Thyroid gland (tissue), 4 donors: ENCODE data around the gene ALX1.

Experiments
- CTCF ChIP-seq, 6 experiments: fragments of 200-600 bp in 3 of 6; fragments of 450-650 bp in 3 of 6; sonication (generic) in 3 of 6; IDR thresholded peaks; one replicate each; pipeline ENCODE4 v1.5.1; 2016 to 2019; ENCODE audit warnings: antibody characterized with exemption in 6 of 6, mild to moderate bottlenecking in 2 of 6, inconsistent platforms in 1 of 6, moderate library complexity in 1 of 6
- POLR2A ChIP-seq, 2 donors: fragments of 450-650 bp; IDR thresholded peaks; one replicate each; pipeline ENCODE4 v1.6.1; 2017; ENCODE audit warnings: antibody characterized with exemption in 2 of 2, mild to moderate bottlenecking in 2 of 2, moderate library complexity in 1 of 2

- no peak for TF ChIP-seq POLR2A (IDR thresholded peaks at IDR 0.05)
- TF ChIP-seq CTCF (IDR thresholded peaks at IDR 0.05) = no peak
These were observed 2.8 kb upstream of the ALX1 start for GRCh38 chr12:85277191-85277590.
